GM21360 (cell line): Measurements from ENCODE around the gene SKI.

ENCODE experiments used
- ATAC-seq: cut with Tn5 transposase; IDR thresholded peaks from one replicate; pipeline ENCODE4 v1.9.1; 2021; ENCODE audit warnings: mild to moderate bottlenecking, moderate library complexity; ENCODE audit not compliant: unreplicated experiment

SKI gene

DNA sequence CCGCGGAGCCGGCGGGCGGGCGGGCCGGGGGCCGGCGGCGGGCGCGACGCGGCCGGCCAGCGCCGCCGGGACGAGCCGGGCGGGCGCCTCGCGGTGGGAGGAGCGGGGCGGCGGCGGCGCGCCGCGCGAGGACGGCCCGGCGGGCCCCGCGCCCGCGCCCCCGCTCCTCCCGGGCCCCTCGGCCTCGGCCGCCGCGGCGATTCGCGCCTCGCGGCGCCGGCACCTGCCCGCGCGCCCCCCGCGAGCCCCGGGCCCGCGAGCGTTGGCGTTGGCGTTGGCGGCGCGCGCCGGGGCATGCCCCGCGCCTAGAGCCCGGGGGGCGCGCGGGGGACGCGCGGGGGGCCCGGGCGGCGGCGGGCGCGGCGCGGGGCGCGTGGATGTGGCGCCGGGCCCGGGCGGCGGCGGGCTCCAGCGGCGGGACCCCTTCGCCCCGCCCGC lies at the start of gene SKI:
Gene SKI, plus strand, starts transcription at position 163 of the 438 bp plus-strand sequence. CDS start 448 bp downstream, outside the sequence.
- ATAC-seq = no peak

DNA sequence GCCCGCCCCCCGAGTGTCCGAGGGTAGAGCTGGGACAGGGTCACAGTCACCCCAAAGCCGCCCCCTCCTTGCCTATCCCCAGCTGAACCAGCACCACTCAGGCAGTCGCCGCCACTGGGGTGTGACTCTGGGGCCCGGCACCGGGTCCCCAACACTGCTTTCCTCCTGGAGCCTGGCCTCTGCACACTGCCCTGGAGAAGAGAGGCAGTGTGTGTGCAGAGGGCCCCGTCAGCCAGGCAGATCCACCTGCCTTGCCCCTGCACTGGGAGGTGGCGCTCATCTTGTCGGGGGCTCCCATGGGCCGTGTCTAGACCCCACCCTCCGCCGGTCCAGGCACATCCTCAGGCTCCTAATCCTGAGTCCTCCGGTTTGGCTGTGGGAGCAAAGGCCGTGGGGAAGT lies 49.2 kb upstream of the SKI start:
- ATAC-seq = no peak

DNA sequence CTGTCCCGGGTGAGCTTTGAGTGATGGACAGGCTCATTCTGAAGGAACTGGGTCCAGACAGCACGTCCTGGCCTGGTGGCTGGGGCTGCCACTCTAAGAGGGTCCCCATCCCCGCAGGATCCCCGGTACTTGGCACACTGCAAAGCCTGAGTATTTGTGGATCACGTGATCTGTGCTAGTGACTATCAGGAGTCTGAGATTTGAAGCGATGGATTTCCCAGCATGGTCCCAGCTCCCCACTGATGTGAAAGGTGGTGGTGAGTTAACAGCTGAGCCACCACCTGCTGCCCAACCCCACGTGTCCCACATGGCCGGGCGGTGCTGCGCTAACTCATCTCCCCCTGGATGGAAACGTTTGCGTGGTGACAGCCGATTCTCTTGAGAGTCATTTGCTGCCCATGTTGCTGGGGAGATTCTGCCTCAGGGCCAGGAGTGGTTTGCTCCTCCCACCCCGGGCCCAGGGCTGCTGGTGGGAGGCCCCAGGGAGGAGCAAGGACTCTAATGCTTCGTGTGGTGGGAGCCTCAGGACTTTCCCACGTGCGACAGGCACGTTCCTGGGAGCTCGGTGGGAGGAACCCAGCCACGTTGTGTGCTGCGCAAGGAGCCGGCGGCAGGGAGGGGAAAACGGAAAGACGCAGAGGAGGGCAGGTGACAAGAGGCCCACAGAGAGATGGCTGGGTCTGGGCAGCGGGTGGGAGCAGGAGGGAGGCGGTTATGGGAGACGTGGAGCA lies 48.7 kb upstream of the SKI start:
- ATAC-seq = no peak

DNA sequence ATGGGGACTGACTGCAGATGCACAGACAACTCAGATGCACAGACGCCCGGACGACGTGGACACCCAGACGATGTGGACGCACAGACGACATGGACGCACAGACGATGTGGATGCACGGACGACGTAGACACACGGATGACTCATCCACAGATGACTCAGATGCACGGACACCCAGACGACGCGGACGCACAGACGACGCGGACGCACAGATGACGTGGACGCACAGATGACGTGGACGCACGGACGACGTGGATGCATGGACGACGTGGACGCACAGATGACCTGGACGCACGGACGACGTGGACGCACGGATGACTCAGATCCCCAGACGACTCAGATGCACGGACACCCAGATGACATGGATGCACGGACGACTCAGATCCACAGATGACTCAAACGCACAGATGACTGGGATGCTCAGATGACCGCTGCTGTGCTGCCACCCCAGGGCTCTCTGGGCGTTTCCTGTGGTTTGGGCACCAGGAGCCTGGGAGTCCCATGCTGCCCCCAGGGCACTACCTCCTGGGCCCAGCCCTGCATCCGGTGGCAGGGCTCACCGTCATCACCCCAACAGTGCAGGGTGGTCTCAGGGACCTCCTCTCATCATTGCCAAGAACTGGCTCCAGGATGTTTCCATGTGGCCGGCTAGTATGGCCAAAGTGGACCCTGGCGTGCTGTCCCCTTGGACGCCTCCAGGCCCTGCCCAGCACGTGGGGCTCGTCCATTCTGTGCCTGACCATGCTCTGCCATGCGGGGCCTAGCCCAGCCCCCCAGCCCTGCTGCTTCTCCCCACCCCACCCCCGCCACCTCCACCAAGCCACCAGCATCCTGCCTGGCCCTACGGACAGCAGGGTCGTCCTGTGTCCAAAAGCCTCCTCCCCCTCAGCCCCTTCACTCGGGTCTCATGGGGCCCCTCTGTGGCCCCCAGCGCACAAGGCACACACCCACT lies 47.5 kb upstream of the SKI start:
- ATAC-seq = no peak

- ATAC-seq = no peak
Observed at GRCh38 chr1:2181271-2181670, 46.8 kb upstream of the SKI start.

DNA sequence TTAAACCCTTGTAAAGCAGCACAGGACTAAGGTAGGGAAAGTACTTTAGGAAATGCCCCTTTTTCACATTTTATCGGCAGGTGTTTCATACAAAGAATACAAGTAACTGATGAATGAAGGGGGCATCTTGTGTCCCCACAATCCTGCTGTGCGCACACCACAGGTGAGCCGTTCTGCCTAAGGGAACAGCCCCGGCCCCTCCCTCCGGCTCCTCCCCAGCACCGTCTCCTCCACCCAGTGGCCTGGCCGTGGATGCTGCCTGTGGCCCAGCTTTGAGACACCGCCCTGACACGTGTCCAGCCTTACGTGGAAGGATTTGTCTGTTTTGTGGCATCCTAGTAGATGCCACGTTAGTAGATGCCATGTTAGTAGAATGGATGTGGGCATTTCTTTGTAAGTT lies 46.4 kb upstream of the SKI start:
- ATAC-seq = no peak

DNA sequence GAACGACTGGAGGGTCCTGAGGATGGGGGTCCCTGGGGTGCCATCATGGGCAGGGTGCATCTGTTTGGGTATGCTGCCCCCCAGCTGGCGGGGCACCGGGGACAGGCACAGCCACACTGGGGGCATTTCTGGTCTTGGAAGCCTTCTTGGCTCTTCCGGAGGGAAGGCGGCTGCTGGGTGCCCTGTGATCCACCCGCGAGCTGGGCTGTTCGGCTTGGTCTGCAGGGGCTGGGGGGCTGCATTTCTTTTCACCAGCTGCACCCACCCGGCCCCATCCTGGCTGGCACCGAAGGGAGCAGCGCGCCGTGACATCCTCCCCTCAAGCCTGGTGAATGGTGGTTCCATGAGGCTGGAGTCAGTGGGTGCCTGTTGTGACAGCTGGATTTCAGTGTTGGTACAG lies 45.7 kb upstream of the SKI start:
- ATAC-seq = no peak

- ATAC-seq = no peak
Observed at GRCh38 chr1:2183937-2184334, 44.2 kb upstream of the SKI start.

GRCh38 chr1:2184531-2184930 lies 43.6 kb upstream of the SKI start:
- no peak for ATAC-seq

GRCh38 chr1:2184934-2185333 lies 43.2 kb upstream of the SKI start:
- ATAC-seq = no peak

- ATAC-seq = no peak
Observed at GRCh38 chr1:2185880-2186855, 42.0 kb upstream of the SKI start.

DNA sequence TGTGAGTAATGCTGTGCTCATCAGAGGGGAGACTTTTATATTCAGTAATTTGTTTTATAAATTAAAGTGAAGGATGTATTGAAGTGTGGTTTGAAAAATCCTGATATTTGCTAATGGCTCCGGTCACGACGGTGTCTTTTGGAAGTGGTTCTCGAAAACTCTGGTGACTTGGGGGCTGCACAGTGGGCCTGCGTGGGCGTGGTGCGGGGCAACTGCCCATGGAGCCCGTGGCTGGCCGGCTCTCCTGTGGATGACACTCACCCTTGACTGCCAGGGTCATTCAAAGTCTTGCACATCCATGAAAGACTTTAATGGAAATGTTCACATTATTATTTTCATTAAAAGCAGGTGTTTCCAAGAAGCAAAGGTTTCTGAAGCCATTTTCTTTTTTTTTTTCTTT lies 41.2 kb upstream of the SKI start:
- ATAC-seq = no peak

DNA sequence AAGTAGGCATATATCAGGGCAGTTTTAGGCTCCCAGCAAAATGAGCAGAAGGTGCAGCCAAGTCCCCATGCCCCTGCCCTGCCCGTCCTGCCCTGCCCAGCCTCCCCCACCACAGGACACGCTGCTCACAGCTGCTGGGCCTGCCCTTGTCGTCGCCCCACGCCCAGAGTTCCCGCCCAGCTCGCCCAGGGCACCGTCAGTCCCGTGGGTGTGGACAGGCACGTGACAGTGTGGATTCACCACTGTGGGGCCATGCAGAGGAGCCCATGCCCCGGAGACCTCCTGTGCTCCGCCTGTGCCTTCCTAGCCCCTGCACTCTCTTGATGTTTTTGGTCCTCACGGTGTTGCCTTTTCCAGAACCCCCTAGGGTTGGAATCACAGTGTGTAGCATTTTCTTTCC lies 40.5 kb upstream of the SKI start:
- ATAC-seq = no peak

DNA sequence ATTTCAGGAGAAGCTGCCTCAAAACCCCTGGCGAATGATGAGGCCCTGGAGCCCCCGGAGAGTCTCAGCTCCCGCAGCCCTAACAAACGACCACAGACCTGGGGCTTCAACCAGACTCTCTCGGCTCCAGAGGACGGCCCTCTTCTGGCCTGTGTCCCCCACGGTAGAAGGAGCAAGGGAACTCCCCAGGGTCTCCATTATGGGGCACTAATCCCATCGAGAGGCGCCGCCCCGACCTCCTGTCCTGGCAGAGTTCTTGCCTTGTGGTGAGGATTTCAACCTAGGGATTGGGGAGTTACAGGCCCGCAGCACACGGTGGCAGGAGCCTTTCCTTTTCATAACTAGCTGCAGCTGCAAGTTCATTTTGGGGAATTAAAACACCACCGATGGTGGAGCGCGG lies 39.8 kb upstream of the SKI start:
- no peak for ATAC-seq

DNA sequence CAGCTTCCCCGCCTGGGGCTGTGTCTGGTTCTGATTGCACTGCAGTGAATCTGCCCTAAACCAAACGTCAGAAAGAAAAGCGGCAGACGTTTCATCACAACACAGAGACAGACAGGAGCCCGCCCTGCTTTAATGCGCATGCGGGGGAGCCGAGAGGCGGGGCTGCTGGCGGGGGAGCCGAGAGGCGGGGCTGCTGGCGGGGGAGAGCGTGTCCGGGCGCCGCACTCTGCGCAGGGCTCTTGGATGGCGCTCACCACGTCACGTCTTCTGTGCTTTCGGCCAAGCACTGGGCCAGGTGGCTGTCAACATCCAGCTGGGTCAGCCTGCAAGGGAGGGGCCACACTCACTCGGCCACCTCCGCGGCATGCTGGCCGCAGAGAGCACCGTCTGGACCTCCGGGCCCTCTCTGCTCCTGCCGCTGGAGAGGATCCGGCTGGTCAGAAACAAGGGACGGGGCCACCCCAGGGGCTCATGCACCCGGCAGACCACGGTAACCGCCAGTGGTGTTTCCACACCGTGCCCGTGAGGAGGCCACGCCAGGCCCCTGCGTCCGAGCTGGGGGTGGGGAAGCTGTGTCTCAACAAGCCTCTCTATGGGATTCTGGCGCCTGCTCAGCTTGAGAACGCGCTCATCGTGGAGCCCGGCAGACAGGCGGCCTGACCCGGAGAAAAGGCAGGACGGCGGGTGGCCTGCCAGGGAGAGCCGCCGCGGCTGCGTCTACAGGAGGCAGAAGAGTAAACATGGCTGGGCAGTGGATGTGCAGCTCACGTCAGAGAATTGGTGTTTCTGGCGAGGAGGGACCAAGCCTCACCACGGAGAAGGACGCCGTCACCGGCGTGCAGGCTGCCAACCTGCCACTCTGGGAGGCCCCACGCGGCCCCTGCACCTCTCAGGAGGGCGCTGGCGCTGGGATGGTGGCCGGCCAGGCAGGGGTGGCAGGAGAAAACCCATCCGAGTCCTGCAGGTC lies 38.4 kb upstream of the SKI start:
- peak; percentile 81 for ATAC-seq

DNA sequence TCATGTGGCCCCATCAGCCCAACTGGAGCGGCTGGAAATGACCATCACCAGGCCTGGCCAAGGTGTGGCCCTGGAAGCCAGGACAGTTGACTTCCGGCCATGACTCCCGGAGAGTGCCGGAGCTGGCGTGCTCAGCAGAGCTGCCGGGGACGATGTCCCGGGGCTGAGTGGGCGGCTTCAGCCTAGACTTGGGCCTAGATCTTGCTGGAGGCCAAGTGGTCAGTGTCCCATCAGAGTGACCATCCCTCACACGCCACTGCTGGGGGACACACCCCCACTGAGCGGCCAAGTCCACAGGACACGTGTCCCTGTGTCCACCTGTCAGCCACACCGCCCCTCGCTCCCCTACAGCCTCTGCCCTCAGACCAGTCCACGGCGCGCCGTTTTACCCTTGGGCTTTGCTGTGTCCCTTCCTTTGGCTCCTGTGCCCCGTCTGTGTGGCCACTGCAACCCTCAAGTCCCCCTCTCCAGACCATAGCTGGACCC lies 37.6 kb upstream of the SKI start:
- no peak for ATAC-seq

DNA sequence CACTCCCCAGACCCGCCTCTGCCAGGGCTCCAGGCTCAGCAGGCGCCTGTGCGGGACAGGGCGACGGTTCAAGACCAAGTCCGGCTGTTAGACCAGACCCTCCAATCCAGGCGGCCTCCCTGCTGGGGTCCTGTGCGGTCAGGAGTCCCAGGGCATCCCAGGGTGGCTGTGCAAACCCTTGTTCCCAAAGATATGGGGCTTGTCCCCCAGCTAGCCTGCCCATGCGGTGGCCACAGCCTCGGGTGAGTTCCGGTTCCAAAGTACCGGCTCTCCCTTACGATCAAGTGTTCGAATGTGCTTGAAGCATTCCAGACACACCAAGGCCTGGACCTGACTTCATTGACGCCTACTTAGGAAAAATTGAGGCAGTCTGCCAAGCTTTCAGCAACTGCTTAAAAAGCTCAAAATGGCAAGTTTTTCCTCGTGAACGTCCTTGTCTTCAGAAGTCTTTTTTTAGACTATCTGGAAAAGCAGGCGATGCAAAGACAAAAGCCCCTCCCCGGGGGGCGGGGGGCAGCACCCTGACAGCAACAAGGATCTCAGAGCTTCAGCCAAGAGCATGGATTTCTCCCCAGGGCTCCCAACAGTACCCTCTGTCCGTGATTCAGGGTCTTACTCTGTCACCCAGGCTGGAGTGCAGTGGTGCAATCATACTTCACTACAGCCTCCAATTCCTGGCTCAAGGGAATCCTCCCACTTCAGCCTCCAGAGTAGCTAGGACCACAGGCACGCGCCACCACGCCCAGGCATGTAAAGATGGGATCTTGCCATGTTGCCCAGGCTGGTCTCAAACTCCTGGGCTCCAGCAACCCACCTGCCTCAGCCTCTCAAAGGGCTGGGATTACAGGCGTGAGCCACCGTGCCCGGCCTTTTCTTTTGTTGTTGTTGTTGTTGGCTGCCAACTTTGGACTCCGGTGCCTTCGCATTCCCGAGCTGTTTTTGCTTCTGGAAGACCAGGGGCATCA lies 35.8 kb upstream of the SKI start:
- no peak for ATAC-seq

DNA sequence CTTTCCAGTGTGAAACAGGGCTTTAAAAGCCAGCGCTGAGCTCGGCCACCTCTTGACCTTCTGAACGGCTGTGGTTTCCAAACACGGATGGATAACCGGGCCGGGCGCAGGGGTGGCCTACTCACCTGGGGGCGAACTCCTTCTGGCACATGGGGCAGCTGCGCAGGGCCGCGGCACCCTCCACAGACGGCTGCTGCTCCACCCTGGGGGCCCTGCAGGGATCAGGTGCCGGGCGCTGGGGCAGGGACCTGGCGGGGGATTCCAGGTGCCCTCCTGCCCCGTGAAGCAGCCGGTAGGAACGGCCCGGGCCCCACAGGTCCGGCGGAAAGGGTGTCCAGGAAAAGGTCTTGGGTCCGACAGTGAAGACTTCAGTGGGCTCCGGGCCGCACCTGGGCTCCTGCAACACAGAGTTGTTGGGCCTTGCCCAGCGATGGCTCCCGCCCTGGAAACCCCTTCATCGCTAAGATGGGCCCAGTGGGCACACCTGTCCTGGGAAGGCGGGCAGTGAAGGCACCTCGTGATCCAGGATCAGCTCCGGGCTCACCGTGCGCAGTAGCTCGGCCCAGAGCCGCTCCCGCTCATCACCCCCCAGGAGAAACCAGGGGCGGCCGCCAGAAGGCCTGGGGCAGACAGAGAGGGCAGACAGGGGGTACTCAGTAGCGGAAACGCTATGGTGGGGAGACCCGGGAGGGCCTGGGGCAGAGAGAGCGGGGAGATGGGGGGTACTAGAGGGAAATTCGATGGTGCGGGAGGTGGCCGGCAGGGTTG lies 34.4 kb upstream of the SKI start:
- ATAC-seq = no peak
